ENCODE results near the gene CEMIP2. TPM values are rescaled to one million over a fixed set of nuclear protein-coding genes. Genes with fewer than 3 reads are reported as not detected.

CEMIP2 gene
- total and polyA plus RNA-seq, 9 donors: 6.3 to 91.3 (median 11.0) TPM

DNA sequence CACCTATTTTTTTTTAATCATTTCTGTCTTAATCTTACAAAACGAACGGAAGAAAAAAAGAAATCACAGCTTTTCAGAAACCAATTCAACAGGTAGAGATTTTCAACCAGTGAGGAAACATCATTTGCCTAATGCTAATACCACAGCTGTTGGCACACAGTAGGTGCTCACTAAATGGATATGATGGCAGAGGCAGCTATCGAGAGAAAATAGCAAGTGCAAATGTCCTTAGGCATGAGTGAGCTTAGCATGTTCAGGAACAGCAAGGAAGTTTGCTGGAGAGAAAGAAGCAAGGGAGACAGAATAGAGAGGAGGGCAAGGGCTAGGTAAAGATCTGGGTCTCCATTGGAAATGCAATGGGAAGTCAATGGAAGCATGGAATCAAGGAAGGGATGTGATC, 49.2 kb downstream of the CEMIP2 start:
- no peak for DNase-seq
- Histone ChIP-seq H3K27me3 (no peaks in the 10 kb centered on the region), H3K36me3 (no peaks in the 10 kb centered on the region), H3K9me3 (no peaks in the 10 kb centered on the region), H3K4me1 (ENCODE audit: insufficient read depth) (no peaks in the 10 kb centered on the region), H3K4me3 (no peak overlapping the region), H3K27ac (no peak overlapping the region)
- WGBS, 3 donors: 95 to 96% (median 96%) methylated on average over 3 of the region's 3 CpGs
- intact Hi-C loops (cut with DNase I): no loop called here
- TF ChIP-seq EP300 (IDR thresholded peaks at IDR 0.05) (no peak), POLR2A (IDR thresholded peaks at IDR 0.05) (no peak)
- TF ChIP-seq, protein P1, sequence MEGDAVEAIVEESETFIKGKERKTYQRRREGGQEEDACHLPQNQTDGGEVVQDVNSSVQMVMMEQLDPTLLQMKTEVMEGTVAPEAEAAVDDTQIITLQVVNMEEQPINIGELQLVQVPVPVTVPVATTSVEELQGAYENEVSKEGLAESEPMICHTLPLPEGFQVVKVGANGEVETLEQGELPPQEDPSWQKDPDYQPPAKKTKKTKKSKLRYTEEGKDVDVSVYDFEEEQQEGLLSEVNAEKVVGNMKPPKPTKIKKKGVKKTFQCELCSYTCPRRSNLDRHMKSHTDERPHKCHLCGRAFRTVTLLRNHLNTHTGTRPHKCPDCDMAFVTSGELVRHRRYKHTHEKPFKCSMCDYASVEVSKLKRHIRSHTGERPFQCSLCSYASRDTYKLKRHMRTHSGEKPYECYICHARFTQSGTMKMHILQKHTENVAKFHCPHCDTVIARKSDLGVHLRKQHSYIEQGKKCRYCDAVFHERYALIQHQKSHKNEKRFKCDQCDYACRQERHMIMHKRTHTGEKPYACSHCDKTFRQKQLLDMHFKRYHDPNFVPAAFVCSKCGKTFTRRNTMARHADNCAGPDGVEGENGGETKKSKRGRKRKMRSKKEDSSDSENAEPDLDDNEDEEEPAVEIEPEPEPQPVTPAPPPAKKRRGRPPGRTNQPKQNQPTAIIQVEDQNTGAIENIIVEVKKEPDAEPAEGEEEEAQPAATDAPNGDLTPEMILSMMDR (IDR thresholded peaks at IDR 0.05): no peak

DNA sequence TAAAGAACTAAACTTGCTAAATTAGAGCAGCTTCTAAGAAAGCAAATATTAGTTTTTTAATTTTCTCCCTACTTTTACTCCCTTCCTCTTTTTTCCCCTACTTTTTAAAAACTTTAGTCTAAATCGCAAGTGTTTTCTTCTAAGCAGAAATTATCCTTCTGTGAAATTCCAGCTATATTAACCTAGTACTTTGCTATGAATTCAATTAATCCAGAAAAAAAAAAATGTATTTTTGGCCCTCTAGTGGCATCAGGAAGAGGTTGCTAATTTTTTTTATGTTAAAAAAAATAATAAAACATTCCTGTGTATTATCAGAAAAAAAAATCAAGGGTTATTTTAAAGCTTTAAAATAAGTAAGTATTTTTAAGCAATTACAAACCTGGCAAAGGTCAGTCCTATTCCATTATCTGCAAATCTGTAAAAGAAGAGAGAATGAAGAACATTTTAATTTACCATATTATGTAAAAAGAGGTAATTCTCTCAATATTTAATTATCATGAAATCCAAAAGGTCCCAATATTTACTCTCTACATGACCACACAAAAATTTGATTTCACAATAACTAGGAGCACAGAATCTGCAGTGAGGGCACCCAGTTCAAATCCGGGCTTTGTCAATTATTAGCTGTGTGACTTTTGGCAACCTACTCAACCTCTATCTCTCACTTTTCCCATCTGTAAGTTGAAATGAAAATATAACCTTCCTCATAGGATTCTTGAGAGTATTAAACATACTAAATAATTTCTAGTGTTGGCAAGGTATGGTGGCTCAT, 52.0 kb downstream of the CEMIP2 start:
- Histone ChIP-seq H3K27ac (no peak overlapping the region), H3K4me1 (ENCODE audit: insufficient read depth) (no peaks in the 10 kb centered on the region), H3K36me3 (no peaks in the 10 kb centered on the region), H3K27me3 (no peaks in the 10 kb centered on the region), H3K4me3 (no peak overlapping the region), H3K9me3 (no peaks in the 10 kb centered on the region)
- 85 to 95% (median 87%) methylated on average over 2 of the region's 2 CpGs for WGBS, 3 donors
- no peak for DNase-seq
- intact Hi-C loops (cut with DNase I): no loop called here
- no peak for TF ChIP-seq EP300 (IDR thresholded peaks at IDR 0.05)
- TF ChIP-seq, protein P1 (IDR thresholded peaks at IDR 0.05): peak in 1 of 3 donors; percentile 9

DNA sequence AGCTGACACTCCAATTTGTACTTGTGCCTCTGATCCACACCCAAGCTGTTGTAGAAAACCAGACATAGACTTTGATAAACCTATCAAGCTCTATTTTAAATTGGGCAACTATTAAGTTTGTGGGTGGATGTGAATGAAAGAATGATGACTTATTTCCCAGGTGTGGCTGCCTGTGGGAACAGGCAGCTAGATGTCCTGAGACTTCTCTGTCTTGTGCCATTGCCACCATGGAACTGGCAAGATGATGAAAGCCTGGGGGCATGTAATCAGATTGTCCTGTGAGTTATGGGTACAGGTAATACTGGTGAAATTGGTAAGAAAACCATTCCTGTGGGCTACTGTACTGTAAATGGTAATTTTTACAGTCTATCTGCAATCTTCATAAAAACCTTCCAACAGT, 57.5 kb downstream of the CEMIP2 start:
- H3K36me3 ChIP-seq: no peaks in the 10 kb centered on the region
- DNase-seq: no peak
- H3K27me3 ChIP-seq: no peaks in the 10 kb centered on the region
- H3K9me3 ChIP-seq: no peaks in the 10 kb centered on the region
- no peak overlapping the region for H3K27ac ChIP-seq
- H3K4me1 ChIP-seq (ENCODE audit: insufficient read depth): no peaks in the 10 kb centered on the region
- H3K4me3 ChIP-seq: no peak overlapping the region
- TF ChIP-seq, protein P1 (IDR thresholded peaks at IDR 0.05): no peak
- no peak for TF ChIP-seq POLR2A (IDR thresholded peaks at IDR 0.05)
- TF ChIP-seq EP300 (IDR thresholded peaks at IDR 0.05): no peak
- intact Hi-C loops (cut with DNase I): no loop called here

DNA sequence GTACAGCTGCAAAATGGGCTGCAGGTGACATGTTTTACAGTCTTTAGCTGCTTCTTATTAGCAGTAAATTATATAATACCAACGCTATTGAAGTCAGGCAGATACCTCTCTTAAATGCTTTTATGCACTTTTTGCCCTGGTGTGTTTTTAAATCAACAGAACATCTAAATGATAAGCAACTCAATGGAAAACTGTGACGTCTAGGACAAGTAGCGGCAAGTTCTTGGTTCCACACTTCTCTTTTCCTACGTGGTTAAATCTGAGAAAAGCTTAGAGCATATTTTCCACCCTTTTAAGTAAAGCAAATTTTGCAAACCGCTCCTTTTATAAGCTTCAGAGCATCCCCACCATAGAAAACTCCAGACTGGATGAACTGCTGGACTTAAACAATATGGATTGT, 58.1 kb downstream of the CEMIP2 start:
- DNase-seq: no peak
- Histone ChIP-seq H3K27me3 (no peaks in the 10 kb centered on the region), H3K4me3 (no peak overlapping the region), H3K36me3 (no peaks in the 10 kb centered on the region), H3K4me1 (ENCODE audit: insufficient read depth) (no peaks in the 10 kb centered on the region), H3K27ac (no peak overlapping the region), H3K9me3 (no peaks in the 10 kb centered on the region)
- 87 to 90% (median 90%) methylated on average over 5 of the region's 5 CpGs for WGBS, 3 donors
- intact Hi-C loops (cut with DNase I): no loop called here
- TF ChIP-seq, protein P1 (IDR thresholded peaks at IDR 0.05): no peak
- no peak for TF ChIP-seq EP300 (IDR thresholded peaks at IDR 0.05)
- TF ChIP-seq POLR2A (IDR thresholded peaks at IDR 0.05): no peak

Data from ovary (tissue), 9 donors.